ENCODE measurements around the gene SORL1.

GRCh38 chr11:121595717-121596161, 143.6 kb downstream of the SORL1 start:
- TF ChIP-seq, protein P1, sequence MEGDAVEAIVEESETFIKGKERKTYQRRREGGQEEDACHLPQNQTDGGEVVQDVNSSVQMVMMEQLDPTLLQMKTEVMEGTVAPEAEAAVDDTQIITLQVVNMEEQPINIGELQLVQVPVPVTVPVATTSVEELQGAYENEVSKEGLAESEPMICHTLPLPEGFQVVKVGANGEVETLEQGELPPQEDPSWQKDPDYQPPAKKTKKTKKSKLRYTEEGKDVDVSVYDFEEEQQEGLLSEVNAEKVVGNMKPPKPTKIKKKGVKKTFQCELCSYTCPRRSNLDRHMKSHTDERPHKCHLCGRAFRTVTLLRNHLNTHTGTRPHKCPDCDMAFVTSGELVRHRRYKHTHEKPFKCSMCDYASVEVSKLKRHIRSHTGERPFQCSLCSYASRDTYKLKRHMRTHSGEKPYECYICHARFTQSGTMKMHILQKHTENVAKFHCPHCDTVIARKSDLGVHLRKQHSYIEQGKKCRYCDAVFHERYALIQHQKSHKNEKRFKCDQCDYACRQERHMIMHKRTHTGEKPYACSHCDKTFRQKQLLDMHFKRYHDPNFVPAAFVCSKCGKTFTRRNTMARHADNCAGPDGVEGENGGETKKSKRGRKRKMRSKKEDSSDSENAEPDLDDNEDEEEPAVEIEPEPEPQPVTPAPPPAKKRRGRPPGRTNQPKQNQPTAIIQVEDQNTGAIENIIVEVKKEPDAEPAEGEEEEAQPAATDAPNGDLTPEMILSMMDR (conservative IDR thresholded peaks at IDR 0.05 in 1 of 2, IDR thresholded peaks at IDR 0.05 in 1 of 2; ENCODE audit: extremely low read depth in 1 of 2, insufficient read depth in 1 of 2, low read depth in 1 of 2, low read length in 2 of 2), result no peak
- no peak for TF ChIP-seq EZH2 (IDR thresholded peaks at IDR 0.05; ENCODE audit: borderline replicate concordance, low read length)
